ENCODE measurements around the gene MMP7. TPM values are rescaled to one million over a fixed set of nuclear protein-coding genes. Genes with fewer than 3 reads are reported as not detected.
"Not testable (repeated sequence)": the region's sequence is repeated elsewhere in the genome, so short reads cannot be mapped to it uniquely, and the experiment has no call there.

MMP7 gene
- total RNA-seq, 1 donor, result 0.43 TPM

GRCh38 chr11:102518296-102519094, 12.1 kb downstream of the MMP7 start:
- H3K4me3 ChIP-seq (ENCODE audit: low read depth, low read length), result no peak overlapping the region
- DNase-seq (ENCODE audit: low read depth), result no peak
- TF ChIP-seq CTCF (IDR thresholded peaks at IDR 0.05; ENCODE audit: insufficient read depth, low read depth, low read length), result no peak

GRCh38 chr11:102517670-102518069, 12.9 kb downstream of the MMP7 start:
- no peak for DNase-seq (ENCODE audit: low read depth)
- no peak for TF ChIP-seq CTCF (IDR thresholded peaks at IDR 0.05; ENCODE audit: insufficient read depth, low read depth, low read length)
- no peak overlapping the region for H3K4me3 ChIP-seq (ENCODE audit: low read depth, low read length)

GRCh38 chr11:102516179-102516578, 14.4 kb downstream of the MMP7 start:
- no peak for TF ChIP-seq CTCF (IDR thresholded peaks at IDR 0.05; ENCODE audit: insufficient read depth, low read depth, low read length)
- no peak for DNase-seq (ENCODE audit: low read depth)
- H3K4me3 ChIP-seq (ENCODE audit: low read depth, low read length), result no peak overlapping the region

GRCh38 chr11:102513869-102514268, 16.7 kb downstream of the MMP7 start:
- TF ChIP-seq CTCF (IDR thresholded peaks at IDR 0.05; ENCODE audit: insufficient read depth, low read depth, low read length), result no peak
- no peak overlapping the region for H3K4me3 ChIP-seq (ENCODE audit: low read depth, low read length)
- DNase-seq (ENCODE audit: low read depth), result peak; percentile 68

- no peak for DNase-seq (ENCODE audit: low read depth)
- no peak overlapping the region for H3K4me3 ChIP-seq (ENCODE audit: low read depth, low read length)
- no peak for TF ChIP-seq CTCF (IDR thresholded peaks at IDR 0.05; ENCODE audit: insufficient read depth, low read depth, low read length)
These were observed 20.0 kb downstream of the MMP7 start for GRCh38 chr11:102510439-102511135.

GRCh38 chr11:102502831-102503230, 27.7 kb downstream of the MMP7 start:
- not testable (repeated sequence) for DNase-seq (ENCODE audit: low read depth); H3K4me3 ChIP-seq (ENCODE audit: low read depth, low read length)

- no peak for TF ChIP-seq CTCF (IDR thresholded peaks at IDR 0.05; ENCODE audit: insufficient read depth, low read depth, low read length)
- no peak overlapping the region for H3K4me3 ChIP-seq (ENCODE audit: low read depth, low read length)
- DNase-seq (ENCODE audit: low read depth), result no peak
These were observed 29.7 kb downstream of the MMP7 start for GRCh38 chr11:102500829-102501228.

All from fibroblast of villous mesenchyme (primary cell).